Left lung (tissue), 10 donors: ENCODE measurements around the gene CHD1L. TPM values are rescaled to one million over a fixed set of nuclear protein-coding genes. Genes with fewer than 3 reads are reported as not detected.
"Not testable (repeated sequence)": the region's sequence is repeated elsewhere in the genome, so short reads cannot be mapped to it uniquely, and the experiment has no call there.

Source experiments
- ATAC-seq: fragments of 200-7000 bp; cut with Tn5 transposase; one replicate; pipeline ENCODE4 v1.9.1; 2020; ENCODE audit warnings: moderate library complexity
- DNase-seq, 4 donors: peaks; one replicate each; pipeline ENCODE4 v3.0.0-alpha.2; 2013 to 2020
- H3K27ac ChIP-seq, 2 donors: fragments of 200-600 bp; sonication (generic) in 1 of 2; one replicate each; pipeline versions ENCODE4 v1.5.0 to v1.8.0; 2020 to 2021
- H3K27me3 ChIP-seq, 2 donors: fragments of 200-600 bp; sonication (generic) in 1 of 2; one replicate each; pipeline versions ENCODE4 v1.5.0 to v1.8.0; 2020 to 2021
- H3K36me3 ChIP-seq, 2 donors: fragments of 200-600 bp; sonication (generic) in 1 of 2; one replicate each; pipeline versions ENCODE4 v1.5.0 to v1.8.0; 2020 to 2021
- H3K4me1 ChIP-seq, 2 donors: fragments of 200-600 bp; one replicate each; pipeline ENCODE4 v1.8.0; 2021
- H3K4me3 ChIP-seq, 2 donors: fragments of 200-600 bp; sonication (generic) in 1 of 2; one replicate each; pipeline versions ENCODE4 v1.5.0 to v1.8.0; 2020 to 2021; ENCODE audit warnings: mild to moderate bottlenecking in 1 of 2
- H3K9me3 ChIP-seq, 2 donors: fragments of 200-600 bp; sonication (generic) in 1 of 2; one replicate each; pipeline versions ENCODE4 v1.5.0 to v1.8.0; 2020 to 2021
- CTCF ChIP-seq, 2 donors: fragments of 200-600 bp; sonication (generic) in 1 of 2; IDR thresholded peaks; one replicate each; pipeline versions ENCODE4 v1.5.0 to v1.8.0; 2021; ENCODE audit warnings: antibody characterized with exemption in 2 of 2
- intact Hi-C, 2 donors: fragments of 100-400 bp; cut with DNase I; formaldehyde crosslinking; loops; one replicate each; pipeline versions ENCODE4 v1.11.2 to v1.14.2; 2022
- polyA plus RNA-seq, 6 donors: library from polyadenylated mRNA; unstranded; fragments of 120-200 nt; gene quantifications; one replicate each; pipeline ENCODE4 v1.2.1, GENCODE V29; 2013; ENCODE audit not compliant: insufficient read length in 6 of 6
- total RNA-seq, 2 donors: library from RNA; stranded (reverse); fragmentation: NEBNext Ultra II Directional; extraction: Animal tissue kit (Norgen Biotek cat#: 25700); gene quantifications; one replicate each; pipeline ENCODE4 v1.2.1, GENCODE V29; 2021
- donor health status: DM: no; HTN: yes; CAD: no.
- donor health status: DM: no; HTN: no; CAD: no.

Gene CHD1L
- total and polyA plus RNA-seq, 8 donors = 36.2 to 72.0 (median 60.7) TPM

- no peaks in the 10 kb centered on the region for H3K9me3 ChIP-seq
- no peaks in the 10 kb centered on the region for H3K27me3 ChIP-seq
- DNase-seq (no peak), ATAC-seq (no peak)
- TF ChIP-seq CTCF (IDR thresholded peaks at IDR 0.05) = no peak
- H3K4me3 ChIP-seq = no peak overlapping the region
- no peak overlapping the region for H3K27ac ChIP-seq
- H3K36me3 ChIP-seq = peaks cover 0 to 100% of the 10 kb centered on the region in 2 donors
- H3K4me1 ChIP-seq = no peaks in the 10 kb centered on the region
- intact Hi-C loops = no loop called here
Observed at GRCh38 chr1:147287133-147287865, 44.8 kb downstream of the CHD1L start.

GRCh38 chr1:147292012-147292411 is 49.5 kb downstream of the CHD1L start:
- DNase-seq (no peak), ATAC-seq (peak; percentile 36)
- Histone ChIP-seq H3K27me3 (no peaks in the 10 kb centered on the region), H3K27ac (no peak overlapping the region), H3K9me3 (no peaks in the 10 kb centered on the region), H3K4me3 (no peak overlapping the region), H3K4me1 (no peaks in the 10 kb centered on the region), H3K36me3 (peaks cover 0 to 98% of the 10 kb centered on the region in 2 donors)
- intact Hi-C loops = no loop called here
- TF ChIP-seq CTCF (IDR thresholded peaks at IDR 0.05) = no peak

DNA sequence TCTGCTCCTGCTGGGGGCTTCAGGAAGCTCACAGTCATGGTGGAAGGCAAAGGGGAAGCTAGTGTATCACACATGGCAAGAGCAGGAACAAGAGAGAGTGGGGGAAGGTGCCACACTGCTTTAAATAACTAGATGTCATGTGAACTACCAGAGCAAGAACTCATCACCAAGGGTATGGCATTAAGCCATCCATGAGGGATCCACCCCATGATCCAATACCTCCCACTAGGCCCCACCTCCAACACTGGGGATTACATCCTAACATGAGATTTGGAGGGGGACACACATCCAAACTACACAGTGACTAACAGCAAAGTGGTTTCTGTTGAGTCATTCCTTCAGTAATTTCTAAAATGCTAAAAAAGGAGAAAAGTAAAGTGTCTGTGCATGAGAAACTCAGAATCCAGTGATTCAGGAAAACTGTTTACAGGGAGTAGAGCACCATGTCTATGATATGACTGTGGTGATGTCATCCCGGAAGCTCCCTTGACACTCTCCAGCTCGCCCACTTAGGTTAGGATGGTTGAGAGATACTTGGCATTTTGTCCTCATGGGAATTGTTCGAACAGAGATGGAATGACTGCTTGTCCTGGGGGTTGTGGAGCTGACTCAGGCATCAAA is 50.3 kb downstream of the CHD1L start:
- Histone ChIP-seq H3K4me3 (no peak overlapping the region), H3K27me3 (no peaks in the 10 kb centered on the region), H3K9me3 (no peaks in the 10 kb centered on the region), H3K4me1 (no peaks in the 10 kb centered on the region), H3K27ac (peak overlapping the region in 1 of 2 donors; percentile 3), H3K36me3 (peaks cover 0 to 98% of the 10 kb centered on the region in 2 donors)
- intact Hi-C loops = no loop called here
- no peak for DNase-seq
- no peak for TF ChIP-seq CTCF (IDR thresholded peaks at IDR 0.05)
- ATAC-seq = peak; percentile 62

GRCh38 chr1:147297438-147297837 is 55.0 kb downstream of the CHD1L start:
- Histone ChIP-seq H3K4me1 (no peaks in the 10 kb centered on the region), H3K27me3 (no peaks in the 10 kb centered on the region), H3K27ac (no peak overlapping the region), H3K36me3 (peaks cover 0 to 55% of the 10 kb centered on the region in 2 donors), H3K9me3 (peaks cover 0 to 30% of the 10 kb centered on the region in 2 donors), H3K4me3 (no peak overlapping the region)
- no peak for DNase-seq
- no peak for TF ChIP-seq CTCF (IDR thresholded peaks at IDR 0.05)
- intact Hi-C loops = no loop called here
- ATAC-seq = no peak

DNA sequence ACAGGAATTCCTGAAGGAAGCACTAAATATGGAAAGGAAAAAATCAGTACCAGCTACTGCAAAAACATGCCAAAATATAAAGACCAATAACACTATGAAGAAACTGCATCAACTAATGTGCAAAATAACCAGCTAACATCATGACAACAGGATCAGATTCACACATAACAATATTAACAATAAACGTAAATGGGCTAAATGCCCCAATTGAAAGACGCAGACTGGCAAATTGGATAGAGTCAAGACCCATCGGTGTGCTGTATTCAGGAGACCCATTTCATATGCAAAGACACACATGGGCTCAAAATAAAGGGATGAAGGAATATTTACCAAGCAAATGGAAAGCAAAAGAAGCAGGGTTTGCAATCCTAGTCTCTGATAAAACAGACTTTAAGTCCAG is 63.3 kb downstream of the CHD1L start:
- intact Hi-C loops, H3K27ac ChIP-seq, H3K4me1 ChIP-seq, H3K4me3 ChIP-seq, H3K27me3 ChIP-seq, DNase-seq, ATAC-seq, H3K36me3 ChIP-seq: not testable (repeated sequence)
- H3K9me3 ChIP-seq = peaks cover 4 to 87% of the 10 kb centered on the region in 2 donors
